IMR-90 (cell line): ENCODE measurements around the gene SHROOM3. TPM values are rescaled to one million over a fixed set of nuclear protein-coding genes. Genes with fewer than 3 reads are reported as not detected.

Source experiments
- ATAC-seq: fragments of 200-7000 bp; cut with Tn5 transposase; 2 replicates; pipeline ENCODE4 v1.9.1; 2020; ENCODE audit warnings: low read depth, mild to moderate bottlenecking, moderate library complexity
- BruUV-seq: library from RNA; stranded (reverse); fragments of 400-500 nt; replicated peaks from 2 replicates; lab custom pipeline; 2021; lab: Mats Ljungman, UMichigan
- CTCF ChIA-PET: fragments of 300-600 bp; formaldehyde crosslinking; extraction: SDS; loops from one replicate; lab custom pipeline; 2021; ENCODE audit warnings: antibody characterized with exemption; lab: Yijun Ruan, JAX
- POLR2A ChIA-PET: fragments of 300-600 bp; sonication (Branson Sonifier 250); formaldehyde crosslinking; loops from one replicate; lab custom pipeline; 2022; ENCODE audit warnings: antibody characterized with exemption; ENCODE audit not compliant: unreplicated experiment; lab: Charles Lee
- DNase-seq: peaks from one replicate; pipeline ENCODE4 v3.0.0; 2013
- H2AFZ ChIP-seq: replicated peaks from 2 replicates; pipeline ENCODE3; 2013; ENCODE audit warnings: low read length, mild to moderate bottlenecking; ENCODE audit not compliant: poor library complexity
- H2AK5ac ChIP-seq: 2 replicates; pipeline ENCODE4 v1.6.1; 2013; ENCODE audit warnings: low read depth, low read length, inconsistent platforms
- H2AK9ac ChIP-seq: replicated peaks from 2 replicates; pipeline ENCODE3; 2013; ENCODE audit warnings: mild to moderate bottlenecking, low read depth, low read length, moderate library complexity; ENCODE audit not compliant: poor library complexity
- H2BK120ac ChIP-seq: 2 replicates; pipeline ENCODE4 v1.6.1; 2013; ENCODE audit warnings: low read depth, low read length, inconsistent platforms
- H2BK15ac ChIP-seq: 3 replicates; pipeline ENCODE4 v1.6.1; 2013; ENCODE audit warnings: low read depth, low read length, inconsistent platforms
- H2BK20ac ChIP-seq: 2 replicates; pipeline ENCODE4 v1.6.1; 2013; ENCODE audit warnings: low read depth, mild to moderate bottlenecking, inconsistent platforms, low read length, moderate library complexity
- H2BK5ac ChIP-seq: 2 replicates; pipeline ENCODE4 v1.6.1; 2013; ENCODE audit warnings: mild to moderate bottlenecking, low read depth, low read length, inconsistent platforms; ENCODE audit not compliant: poor library complexity, severe bottlenecking
- H3K14ac ChIP-seq: replicated peaks from 2 replicates; pipeline ENCODE4 v1.6.1; 2013; ENCODE audit warnings: low read depth, low read length, inconsistent platforms
- H3K18ac ChIP-seq: 2 replicates; pipeline ENCODE4 v1.6.1; 2013; ENCODE audit warnings: low read depth, low read length, control low read depth
- H3K23ac ChIP-seq: 2 replicates; pipeline ENCODE4 v1.6.1; 2013; ENCODE audit warnings: low read depth, low read length, inconsistent platforms
- H3K27ac ChIP-seq: 2 replicates; pipeline ENCODE4 v1.5.1; 2013; ENCODE audit warnings: mild to moderate bottlenecking, control low read depth, low read length; ENCODE audit not compliant: insufficient read depth
- H3K27me3 ChIP-seq: 2 replicates; pipeline ENCODE4 v1.6.1; 2013; ENCODE audit warnings: low read length; ENCODE audit not compliant: control insufficient read depth, insufficient read depth
- H3K36me3 ChIP-seq: 2 replicates; pipeline ENCODE4 v1.6.1; 2013; ENCODE audit warnings: low read length, mixed read lengths; ENCODE audit not compliant: control insufficient read depth, insufficient read depth
- H3K4ac ChIP-seq: 2 replicates; pipeline ENCODE4 v1.6.1; 2013; ENCODE audit warnings: low read depth, low read length, inconsistent platforms
- H3K4me1 ChIP-seq: 2 replicates; pipeline ENCODE4 v1.6.1; 2013; ENCODE audit warnings: low read length, mixed read lengths; ENCODE audit not compliant: control insufficient read depth, insufficient read depth
- H3K4me2 ChIP-seq: 2 replicates; pipeline ENCODE4 v1.6.1; 2013; ENCODE audit warnings: low read depth, mild to moderate bottlenecking, control low read depth, low read length, moderate library complexity
- H3K4me3 ChIP-seq: 2 replicates; pipeline ENCODE4 v1.5.1; 2013; ENCODE audit warnings: low read depth, mild to moderate bottlenecking, control low read depth, low read length, moderate library complexity; ENCODE audit not compliant: insufficient read depth
- H3K56ac ChIP-seq: 2 replicates; pipeline ENCODE4 v1.6.1; 2013; ENCODE audit warnings: low read length, inconsistent platforms; ENCODE audit not compliant: insufficient read depth; ENCODE audit errors: extremely low read depth
- H3K79me1 ChIP-seq, 2 experiments: 2 replicates each; pipeline ENCODE4 v1.6.1; 2013; ENCODE audit warnings: low read length in 2 of 2, inconsistent platforms in 1 of 2, low read depth in 1 of 2
- H3K9ac ChIP-seq: 2 replicates; pipeline ENCODE4 v1.6.1; 2013; ENCODE audit warnings: low read depth, low read length, control low read depth
- H3K9me1 ChIP-seq: 2 replicates; pipeline ENCODE4 v1.6.1; 2013; ENCODE audit warnings: low read length, inconsistent platforms; ENCODE audit not compliant: insufficient read depth
- H3K9me3 ChIP-seq: 2 replicates; pipeline ENCODE4 v1.6.1; 2013; ENCODE audit warnings: low read length; ENCODE audit not compliant: control insufficient read depth, insufficient read depth
- H4K20me1 ChIP-seq: 2 replicates; pipeline ENCODE4 v1.6.1; 2013; ENCODE audit warnings: low read length, inconsistent platforms; ENCODE audit not compliant: insufficient read depth
- H4K5ac ChIP-seq: 2 replicates; pipeline ENCODE4 v1.6.1; 2013; ENCODE audit warnings: mild to moderate bottlenecking, low read depth, low read length, control low read depth
- H4K8ac ChIP-seq, 2 experiments: 2 replicates each; pipeline ENCODE4 v1.6.1; 2013; ENCODE audit warnings: low read depth in 2 of 2, low read length in 2 of 2, control low read depth in 1 of 2, inconsistent platforms in 1 of 2
- H4K91ac ChIP-seq: 2 replicates; pipeline ENCODE4 v1.6.1; 2013; ENCODE audit warnings: low read depth, low read length, inconsistent platforms; ENCODE audit not compliant: insufficient read depth
- BHLHE40 ChIP-seq: fragments of 150-350 bp; IDR thresholded peaks from 2 replicates; pipeline ENCODE4 v1.6.1; 2016; ENCODE audit warnings: mild to moderate bottlenecking, low read depth, low read length
- CEBPB ChIP-seq: IDR thresholded peaks from 2 replicates; pipeline ENCODE4 v1.6.1; 2012; ENCODE audit warnings: low read depth, low read length, improper control_type of control experiment
- CHD1 ChIP-seq: IDR thresholded peaks from 2 replicates; pipeline ENCODE4 v1.6.1; 2012; ENCODE audit warnings: low read depth, low read length, improper control_type of control experiment
- FOS ChIP-seq: fragments of 150-350 bp; IDR thresholded peaks from 2 replicates; pipeline ENCODE4 v1.6.1; 2016; ENCODE audit warnings: low read depth, low read length
- MAFK ChIP-seq: IDR thresholded peaks from 2 replicates; pipeline ENCODE4 v1.6.1; 2012; ENCODE audit warnings: low read depth, low read length, improper control_type of control experiment
- MAZ ChIP-seq: IDR thresholded peaks from 2 replicates; pipeline ENCODE4 v1.6.1; 2012; ENCODE audit warnings: low read depth, mild to moderate bottlenecking, low read length, improper control_type of control experiment, moderate library complexity, borderline replicate concordance
- MXI1 ChIP-seq: IDR thresholded peaks from 2 replicates; pipeline ENCODE4 v1.6.1; 2012; ENCODE audit warnings: low read depth, mild to moderate bottlenecking, low read length, moderate library complexity, borderline replicate concordance
- NFE2L2 ChIP-seq: fragments of 150-350 bp; IDR thresholded peaks from 2 replicates; pipeline ENCODE4 v1.6.1; 2016; ENCODE audit warnings: low read depth, mild to moderate bottlenecking, low read length
- POLR2A ChIP-seq: IDR thresholded peaks from 2 replicates; pipeline ENCODE4 v1.6.1; 2012; ENCODE audit warnings: mild to moderate bottlenecking, low read depth, low read length
- RAD21 ChIP-seq: IDR thresholded peaks from 2 replicates; pipeline ENCODE4 v1.6.1; 2012; ENCODE audit warnings: low read length, improper control_type of control experiment
- RCOR1 ChIP-seq: IDR thresholded peaks from 2 replicates; pipeline ENCODE4 v1.6.1; 2012; ENCODE audit warnings: mild to moderate bottlenecking, low read length, improper control_type of control experiment; ENCODE audit not compliant: insufficient replicate concordance
- RFX5 ChIP-seq: IDR thresholded peaks from 2 replicates; pipeline ENCODE4 v1.8.0; 2012; ENCODE audit warnings: low read depth, mild to moderate bottlenecking, low read length, moderate library complexity
- SMC3 ChIP-seq: fragments of 150-350 bp; IDR thresholded peaks from 2 replicates; pipeline ENCODE4 v1.6.1; 2016; ENCODE audit warnings: low read depth, mild to moderate bottlenecking, antibody characterized with exemption, low read length, moderate library complexity
- WGBS, 2 experiments: methylation state at CpG; one replicate each; pipeline versions ENCODE4 v1.1.5 to v1.1.7; 2013; ENCODE audit warnings: missing lambda C conversion rate in 2 of 2; ENCODE audit not compliant: insufficient read length in 1 of 2; ENCODE audit errors: extremely low coverage in 2 of 2; 5-methylcytosine and 5-hydroxymethylcytosine counted together
- dilution Hi-C: fragments of 300-500 bp; cut with HindIII; formaldehyde crosslinking; loops from one replicate; pipeline ENCODE4 v1.14.3; 2018; ENCODE audit warnings: low sequenced_read_pairs; ENCODE audit not compliant: unreplicated experiment
- in situ Hi-C: fragments of 300-500 bp; cut with MboI; formaldehyde crosslinking; loops from 3 replicates; pipeline ENCODE4 v1.14.3; 2019; ENCODE audit warnings: low sequenced_read_pairs, inconsistent platforms, mixed read lengths
- intact Hi-C: fragments of 100-400 bp; cut with micrococcal nuclease; formaldehyde crosslinking; loops from 2 replicates; pipeline ENCODE4 v1.10.0; 2022
- polyA plus RNA-seq, 3 experiments: library from polyadenylated mRNA; depleted of rRNA; stranded (reverse); fragments of >200 nt; gene quantifications; 2 replicates each; pipeline ENCODE4 v1.2.3, GENCODE V29; 2012; ENCODE audit warnings: low replicate concordance in 1 of 3
- total RNA-seq: library from RNA; depleted of rRNA; stranded (reverse); fragments of >200 nt; gene quantifications from 2 replicates; pipeline ENCODE4 v1.2.3, GENCODE V29; 2012
- TF ChIP-seq, protein P1 (sequence below): fragments of 150-350 bp; IDR thresholded peaks from 2 replicates; pipeline ENCODE4 v1.6.1; 2017; ENCODE audit warnings: mild to moderate bottlenecking, antibody characterized with exemption, low read length, low read depth
- TF ChIP-seq, protein P2 (sequence below): fragments of 150-350 bp; IDR thresholded peaks from 2 replicates; pipeline ENCODE4 v1.6.1; 2016; ENCODE audit warnings: low read depth, mild to moderate bottlenecking, low read length, moderate library complexity, borderline replicate concordance
- TF ChIP-seq, protein P3 (sequence below): conservative IDR thresholded peaks from 2 replicates; pipeline ENCODE4 v1.5.1; 2012; ENCODE audit warnings: mild to moderate bottlenecking, low read depth, low read length, improper control_type of control experiment

Gene SHROOM3
- total and polyA plus RNA-seq, 2 of the 4 experiments (the other 2 are of a cell fraction), result 10.8 to 19.5 TPM

DNA sequence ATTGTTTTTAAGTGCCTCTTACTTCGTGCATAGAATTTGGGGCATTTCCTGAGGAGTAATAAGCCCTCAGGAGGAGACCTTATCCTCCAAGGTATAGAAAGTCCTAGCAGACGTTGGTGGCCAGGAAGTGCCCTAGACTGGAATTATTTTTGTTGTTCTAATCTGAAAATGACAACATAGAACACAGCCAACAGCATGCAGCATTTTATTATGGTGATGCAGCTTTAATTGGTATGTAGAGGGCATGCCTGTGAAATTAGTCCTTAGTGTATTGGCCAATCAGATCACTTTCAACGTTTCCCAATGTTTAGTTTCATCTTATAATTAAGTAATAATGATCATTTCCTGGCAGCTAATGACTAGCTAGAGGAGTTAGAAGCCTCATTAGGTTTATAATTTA lies 199.2 kb downstream of the SHROOM3 start:
- in situ Hi-C loops, result no loop called here
- H3K79me1 ChIP-seq, result peaks cover 0 to 12% of the 10 kb centered on the region in 2 experiments; a peak in 2 of 4 replicates
- H3K4me3 ChIP-seq, result no peak overlapping the region
- CTCF ChIA-PET, result no interaction called here
- TF ChIP-seq CHD1 (no peak), CEBPB (peak; percentile 88), RAD21 (no peak), MAFK (no peak), RCOR1 (no peak), RFX5 (no peak), FOS (peak; percentile 29; the same call in 1 of the 2 replicates), MXI1 (no peak), MAZ (no peak), SMC3 (no peak), NFE2L2 (no peak), BHLHE40 (no peak), POLR2A (no peak)
- TF ChIP-seq, protein P1, sequence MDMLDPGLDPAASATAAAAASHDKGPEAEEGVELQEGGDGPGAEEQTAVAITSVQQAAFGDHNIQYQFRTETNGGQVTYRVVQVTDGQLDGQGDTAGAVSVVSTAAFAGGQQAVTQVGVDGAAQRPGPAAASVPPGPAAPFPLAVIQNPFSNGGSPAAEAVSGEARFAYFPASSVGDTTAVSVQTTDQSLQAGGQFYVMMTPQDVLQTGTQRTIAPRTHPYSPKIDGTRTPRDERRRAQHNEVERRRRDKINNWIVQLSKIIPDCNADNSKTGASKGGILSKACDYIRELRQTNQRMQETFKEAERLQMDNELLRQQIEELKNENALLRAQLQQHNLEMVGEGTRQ, result no peak
- TF ChIP-seq, protein P2, sequence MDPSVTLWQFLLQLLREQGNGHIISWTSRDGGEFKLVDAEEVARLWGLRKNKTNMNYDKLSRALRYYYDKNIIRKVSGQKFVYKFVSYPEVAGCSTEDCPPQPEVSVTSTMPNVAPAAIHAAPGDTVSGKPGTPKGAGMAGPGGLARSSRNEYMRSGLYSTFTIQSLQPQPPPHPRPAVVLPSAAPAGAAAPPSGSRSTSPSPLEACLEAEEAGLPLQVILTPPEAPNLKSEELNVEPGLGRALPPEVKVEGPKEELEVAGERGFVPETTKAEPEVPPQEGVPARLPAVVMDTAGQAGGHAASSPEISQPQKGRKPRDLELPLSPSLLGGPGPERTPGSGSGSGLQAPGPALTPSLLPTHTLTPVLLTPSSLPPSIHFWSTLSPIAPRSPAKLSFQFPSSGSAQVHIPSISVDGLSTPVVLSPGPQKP, result no peak
- TF ChIP-seq, protein P3, sequence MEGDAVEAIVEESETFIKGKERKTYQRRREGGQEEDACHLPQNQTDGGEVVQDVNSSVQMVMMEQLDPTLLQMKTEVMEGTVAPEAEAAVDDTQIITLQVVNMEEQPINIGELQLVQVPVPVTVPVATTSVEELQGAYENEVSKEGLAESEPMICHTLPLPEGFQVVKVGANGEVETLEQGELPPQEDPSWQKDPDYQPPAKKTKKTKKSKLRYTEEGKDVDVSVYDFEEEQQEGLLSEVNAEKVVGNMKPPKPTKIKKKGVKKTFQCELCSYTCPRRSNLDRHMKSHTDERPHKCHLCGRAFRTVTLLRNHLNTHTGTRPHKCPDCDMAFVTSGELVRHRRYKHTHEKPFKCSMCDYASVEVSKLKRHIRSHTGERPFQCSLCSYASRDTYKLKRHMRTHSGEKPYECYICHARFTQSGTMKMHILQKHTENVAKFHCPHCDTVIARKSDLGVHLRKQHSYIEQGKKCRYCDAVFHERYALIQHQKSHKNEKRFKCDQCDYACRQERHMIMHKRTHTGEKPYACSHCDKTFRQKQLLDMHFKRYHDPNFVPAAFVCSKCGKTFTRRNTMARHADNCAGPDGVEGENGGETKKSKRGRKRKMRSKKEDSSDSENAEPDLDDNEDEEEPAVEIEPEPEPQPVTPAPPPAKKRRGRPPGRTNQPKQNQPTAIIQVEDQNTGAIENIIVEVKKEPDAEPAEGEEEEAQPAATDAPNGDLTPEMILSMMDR, result no peak
- H3K14ac ChIP-seq, result peak overlapping the region; percentile 51
- dilution Hi-C loops, result no loop called here
- H2AK5ac ChIP-seq, result no peak overlapping the region
- peak overlapping the region; percentile 78 for H2BK20ac ChIP-seq
- no peaks in the 10 kb centered on the region for H3K9me3 ChIP-seq
- POLR2A ChIA-PET, result no interaction called here
- H3K36me3 ChIP-seq, result no peaks in the 10 kb centered on the region
- peak overlapping the region; percentile 48; the same call in 1 of the 2 replicates for H3K27ac ChIP-seq
- H3K56ac ChIP-seq, result peak overlapping the region; percentile 43; the same call in 1 of the 2 replicates
- H3K4me1 ChIP-seq, result peaks cover 10% of the 10 kb centered on the region
- peak overlapping the region; percentile 92; the same call in 1 of the 2 replicates for H4K5ac ChIP-seq
- peaks cover 16% of the 10 kb centered on the region for H3K9me1 ChIP-seq
- H2BK120ac ChIP-seq, result peak overlapping the region; percentile 92
- peak overlapping the region; percentile 3 to 58 for H4K8ac ChIP-seq
- H2AFZ ChIP-seq, result no peak overlapping the region
- peak overlapping the region; percentile 66; the same call in 1 of the 3 replicates for H2BK15ac ChIP-seq
- H3K9ac ChIP-seq, result no peak overlapping the region
- no CpG with 5 or more reads among the region's 3 CpGs for WGBS, 2 experiments
- no TSS peak for BruUV-seq
- H3K4me2 ChIP-seq, result peak overlapping the region; percentile 85
- peak; percentile 92 for ATAC-seq
- no peaks in the 10 kb centered on the region for H3K27me3 ChIP-seq
- intact Hi-C loops, result no loop called here
- H4K91ac ChIP-seq, result peak overlapping the region; percentile 64; the same call in 1 of the 2 replicates
- no peak overlapping the region for H2AK9ac ChIP-seq
- H3K4ac ChIP-seq, result peak overlapping the region; percentile 52; the same call in 1 of the 2 replicates
- DNase-seq, result peak; percentile 65
- H3K18ac ChIP-seq, result peak overlapping the region; percentile 88; the same call in 1 of the 2 replicates
- H4K20me1 ChIP-seq, result no peaks in the 10 kb centered on the region
- H2BK5ac ChIP-seq, result peak overlapping the region; percentile 97
- H3K23ac ChIP-seq, result no peak overlapping the region; the same call in 1 of the 2 replicates
